ENCODE data around the gene RAB5B. TPM values are rescaled to one million over a fixed set of nuclear protein-coding genes. Genes with fewer than 3 reads are reported as not detected.

The RAB5B gene
- total and polyA plus RNA-seq, 10 of the 15 experiments (the other 5 are each of a cell fraction or from before 2014, with no cell fraction given): 7.5 to 149 (median 37.8) TPM

- TF ChIP-seq E4F1 (IDR thresholded peaks at IDR 0.05; ENCODE audit: borderline replicate concordance, partially characterized antibody) (peak; percentile 90), ETV6 (conservative IDR thresholded peaks at IDR 0.05 in 1 of 2, IDR thresholded peaks at IDR 0.05 in 1 of 2; ENCODE audit: borderline replicate concordance in 1 of 2, low read depth in 1 of 2) (0 out of 4 replicates have a peak, but pooled peaks of 1 of the 2 experiments have one; percentile 29), ASH2L (IDR thresholded peaks at IDR 0.05; ENCODE audit: borderline replicate concordance, low read depth) (0 out of 2 replicates have a peak, but pooled peaks have one; percentile 59), CHD4 (IDR thresholded peaks at IDR 0.05) (no peak), TARDBP (IDR thresholded peaks at IDR 0.05; ENCODE audit: borderline replicate concordance) (peak; percentile 89), WRNIP1 (IDR thresholded peaks at IDR 0.05; ENCODE audit: borderline replicate concordance, low read depth, low read length) (no peak), GABPA (IDR thresholded peaks at IDR 0.05; ENCODE audit: low read depth) (peak; percentile 99), ZNF274 (IDR thresholded peaks at IDR 0.05; ENCODE audit: insufficient read depth, insufficient read length) (no peak), ZNF592 (IDR thresholded peaks at IDR 0.05) (no peak; the same call in 1 of the 2 replicates), NFYA (IDR thresholded peaks at IDR 0.05; ENCODE audit: borderline replicate concordance, low read depth, low read length) (no peak), PAX5 (IDR thresholded peaks at IDR 0.05; ENCODE audit: borderline replicate concordance, low read depth, low read length) (peak; percentile 67; the same call in 1 of the 2 replicates), ZNF217 (IDR thresholded peaks at IDR 0.05) (0 out of 2 replicates have a peak, but pooled peaks have one; percentile 30), SRF (IDR thresholded peaks at IDR 0.05; ENCODE audit: low read depth in 2 of 2, low read length in 2 of 2) (peak in 1 of 2 experiments; percentile 51; a peak in 1 of 4 replicates), REST (IDR thresholded peaks at IDR 0.05; ENCODE audit: low read depth, low read length) (peak; percentile 46; the same call in 1 of the 2 replicates), IRF4 (IDR thresholded peaks at IDR 0.05; ENCODE audit: low read depth, low read length) (peak; percentile 55; the same call in 1 of the 2 replicates), POLR2AphosphoS2 (IDR thresholded peaks at IDR 0.05; ENCODE audit: low read depth, low read length) (peak; percentile 98), TAF1 (IDR thresholded peaks at IDR 0.05; ENCODE audit: borderline replicate concordance, low read depth, low read length) (peak; percentile 99), JUNB (IDR thresholded peaks at IDR 0.05) (peak; percentile 38; the same call in 1 of the 2 replicates), KDM1A (IDR thresholded peaks at IDR 0.05; ENCODE audit: borderline replicate concordance) (no peak)
Observed at GRCh38 chr12:56041552-56042429, 67.9 kb downstream of the RAB5B start, which contains the start of gene RPS26 (continued).
